Esophagus squamous epithelium (tissue), 4 donors: Measurements from ENCODE around the gene CREB5.

ENCODE experiments used
- CTCF ChIP-seq, 6 experiments: fragments of 450-650 bp in 4 of 6; fragments of 200-600 bp in 2 of 6; sonication (generic) in 2 of 6; IDR thresholded peaks; one replicate each; pipeline ENCODE4 v1.5.1; 2016 to 2019; ENCODE audit warnings: antibody characterized with exemption in 6 of 6, mild to moderate bottlenecking in 4 of 6, moderate library complexity in 4 of 6
- POLR2A ChIP-seq, 4 donors: fragments of 450-650 bp; IDR thresholded peaks; one replicate each; pipeline ENCODE4 v1.6.1; 2017; ENCODE audit warnings: antibody characterized with exemption in 4 of 4, mild to moderate bottlenecking in 4 of 4, moderate library complexity in 3 of 4

GRCh38 chr7:28498636-28499035, 86.3 kb downstream of the CREB5 start:
- TF ChIP-seq CTCF (IDR thresholded peaks at IDR 0.05) (no peak), POLR2A (IDR thresholded peaks at IDR 0.05) (no peak)
